HCT116 (cell line): ENCODE data around the gene LRIG1. TPM values are rescaled to one million over a fixed set of nuclear protein-coding genes. Genes with fewer than 3 reads are reported as not detected.

ENCODE experiments used
- ATAC-seq: fragments of 200-7000 bp; cut with Tn5 transposase; 2 replicates; pipeline ENCODE4 v1.9.1; 2020; ENCODE audit warnings: mild to moderate bottlenecking, moderate library complexity
- BruUV-seq: library from RNA; stranded (reverse); fragments of 400-500 nt; replicated peaks from 2 replicates; lab custom pipeline; 2021; lab: Mats Ljungman, UMichigan
- CTCF ChIA-PET: fragments of 300-600 bp; sonication (Branson Sonifier 250); formaldehyde crosslinking; loops from one replicate; lab custom pipeline; 2021; ENCODE audit warnings: antibody characterized with exemption; lab: Charles Lee
- POLR2A ChIA-PET: fragments of 300-600, 350-600 bp; sonication (Branson Sonifier 250); formaldehyde crosslinking; loops from one replicate; lab custom pipeline; 2021; ENCODE audit warnings: antibody characterized with exemption; lab: Charles Lee
- RAD21 ChIA-PET, 2 experiments: fragments of 300-600 bp; sonication (Branson Sonifier 250); formaldehyde crosslinking; loops; one replicate each; lab custom pipeline; 2023; ENCODE audit warnings: low total read pairs in 2 of 2; ENCODE audit not compliant: uncharacterized antibody in 2 of 2, unreplicated experiment in 2 of 2, low non-redundant PET in 1 of 2; lab: Charles Lee
- DNase-seq: peaks from one replicate; pipeline ENCODE4 v3.0.0-alpha.2; 2010; ENCODE audit warnings: low read depth, low spot score
- H2AFZ ChIP-seq: fragments of 200-600 bp; shearing (Covaris generic), sonication (generic); 2 replicates; pipeline ENCODE4 v1.6.1; 2017; ENCODE audit warnings: low read depth, mixed run types, mixed read lengths, antibody characterized with exemption, low read length; ENCODE audit not compliant: poor library complexity, severe bottlenecking
- H3K27ac ChIP-seq: 2 replicates; pipeline ENCODE4 v1.5.1; 2012; ENCODE audit warnings: low read depth, low read length
- H3K27me3 ChIP-seq: fragments of 200-600 bp; sonication (generic); 2 replicates; pipeline ENCODE4 v1.6.1; 2016; ENCODE audit warnings: mixed run types, low read length, mixed read lengths; ENCODE audit not compliant: insufficient read depth
- H3K36me3 ChIP-seq, 2 experiments: fragments of 200-500 bp in 1 of 2; fragments of 200-600 bp in 1 of 2; sonication (Bioruptor generic) in 1 of 2; sonication (generic) in 1 of 2; 2 replicates each; pipeline versions ENCODE4 v1.5.1 to v1.6.1; 2014 to 2016; ENCODE audit warnings: low read length in 2 of 2, inconsistent platforms in 1 of 2, mixed read lengths in 1 of 2, mixed run types in 1 of 2; ENCODE audit not compliant: insufficient read depth in 2 of 2, control insufficient read depth in 1 of 2
- H3K4me1 ChIP-seq, 2 experiments: fragments of 200-600 bp in 1 of 2; sonication (generic) in 1 of 2; 2 replicates each; pipeline versions ENCODE4 v1.5.1 to v1.6.1; 2012 to 2017; ENCODE audit warnings: low read length in 2 of 2, inconsistent platforms in 1 of 2, mild to moderate bottlenecking in 1 of 2, mixed read lengths in 1 of 2, mixed run types in 1 of 2, moderate library complexity in 1 of 2; ENCODE audit not compliant: insufficient read depth in 2 of 2, control insufficient read depth in 1 of 2
- H3K4me2 ChIP-seq: fragments of 200-600 bp; sonication (generic); 2 replicates; pipeline ENCODE4 v1.6.1; 2017; ENCODE audit warnings: mixed run types, low read length, mixed read lengths
- H3K4me3 ChIP-seq, 2 experiments: fragments of 200-600 bp in 1 of 2; sonication (generic) in 1 of 2; replicated peaks in 1 of 2; 2 replicates each; pipeline ENCODE4 v1.5.1; 2011 to 2016; ENCODE audit warnings: low read length in 2 of 2, control low read depth in 1 of 2, low read depth in 1 of 2, mild to moderate bottlenecking in 1 of 2, mixed read lengths in 1 of 2, mixed run types in 1 of 2
- H3K79me2 ChIP-seq: fragments of 200-600 bp; sonication (generic); 2 replicates; pipeline ENCODE4 v1.6.1; 2017; ENCODE audit warnings: mild to moderate bottlenecking, mixed run types, low read length, moderate library complexity, mixed read lengths; ENCODE audit not compliant: insufficient read depth
- H3K9ac ChIP-seq: fragments of 200-600 bp; sonication (generic); 2 replicates; pipeline ENCODE4 v1.6.1; 2016; ENCODE audit warnings: low read length, mixed read lengths
- H3K9me2 ChIP-seq: fragments of 200-600 bp; sonication (generic), shearing (Covaris generic); 2 replicates; pipeline ENCODE4 v1.6.1; 2017; ENCODE audit warnings: mixed run types, mild to moderate bottlenecking, moderate library complexity; ENCODE audit not compliant: insufficient read depth
- H3K9me3 ChIP-seq, 2 experiments: fragments of 200-500 bp in 1 of 2; fragments of 200-600 bp in 1 of 2; sonication (Bioruptor generic) in 1 of 2; sonication (generic) in 1 of 2; 2 replicates each; pipeline ENCODE4 v1.6.1; 2014 to 2017; ENCODE audit warnings: low read length in 2 of 2, mixed read lengths in 2 of 2, inconsistent platforms in 1 of 2, low read depth in 1 of 2, mild to moderate bottlenecking in 1 of 2, mixed run types in 1 of 2, moderate library complexity in 1 of 2; ENCODE audit not compliant: control insufficient read depth in 1 of 2, insufficient read depth in 1 of 2
- H4K20me1 ChIP-seq: fragments of 200-600 bp; sonication (generic), shearing (Covaris generic); 2 replicates; pipeline ENCODE4 v1.6.1; 2017; ENCODE audit warnings: mixed run types, mild to moderate bottlenecking, moderate library complexity; ENCODE audit not compliant: insufficient read depth
- ATF3 ChIP-seq: IDR thresholded peaks from 2 replicates; pipeline ENCODE4 v1.6.1; 2012
- EGR1 ChIP-seq: IDR thresholded peaks from 2 replicates; pipeline ENCODE4 v1.6.1; 2012; ENCODE audit warnings: low read depth
- ELF1 ChIP-seq: IDR thresholded peaks from 2 replicates; pipeline ENCODE4 v1.6.1; 2012; ENCODE audit warnings: low read depth, borderline replicate concordance
- EZH2phosphoT487 ChIP-seq: fragments of 200-600 bp; IDR thresholded peaks from 2 replicates; pipeline ENCODE4 v1.6.1; 2018; ENCODE audit warnings: antibody characterized with exemption, borderline replicate concordance
- TCF7L2 ChIP-seq: IDR thresholded peaks from 2 replicates; pipeline ENCODE4 v1.7.0; 2011; ENCODE audit warnings: borderline replicate concordance, inconsistent platforms; ENCODE audit not compliant: insufficient read depth, insufficient read length; ENCODE audit errors: extremely low read depth
- intact Hi-C: fragments of 100-400 bp; cut with micrococcal nuclease; formaldehyde crosslinking; loops from 2 replicates; pipeline ENCODE4 v1.10.0; 2022
- total RNA-seq: library from RNA; stranded (reverse); gene quantifications from one replicate; pipeline ENCODE4 v1.2.1, GENCODE V29; 2021; ENCODE audit not compliant: unreplicated experiment
- TF ChIP-seq, protein P1 (sequence below): IDR thresholded peaks from 2 replicates; pipeline ENCODE4 v1.6.1; 2012; ENCODE audit warnings: low read depth

The LRIG1 gene
- total RNA-seq, 1 experiment from 2014 or later: 3.1 TPM

GRCh38 chr3:66496746-66497145 lies 4.1 kb downstream of the LRIG1 start:
- peaks cover 31% of the 10 kb centered on the region; the same call in 1 of the 2 replicates for H3K27me3 ChIP-seq
- ChIA-PET CTCF (no interaction called here), RAD21 (no interaction called here), POLR2A (no interaction called here)
- BruUV-seq: no TSS peak
- H3K27ac ChIP-seq: no peak overlapping the region
- H3K4me3 ChIP-seq: no peak overlapping the region
- H3K9me2 ChIP-seq: no peaks in the 10 kb centered on the region
- DNase-seq (no peak), ATAC-seq (no peak)
- intact Hi-C loops: no loop called here
- H2AFZ ChIP-seq: no peak overlapping the region
- H3K9ac ChIP-seq: no peak overlapping the region
- H3K4me1 ChIP-seq: peaks cover 0 to 11% of the 10 kb centered on the region in 2 experiments; a peak in 2 of 4 replicates
- no peaks in the 10 kb centered on the region for H3K79me2 ChIP-seq
- no peaks in the 10 kb centered on the region for H4K20me1 ChIP-seq
- no peaks in the 10 kb centered on the region for H3K9me3 ChIP-seq
- no peak overlapping the region for H3K4me2 ChIP-seq
- TF ChIP-seq EGR1 (no peak), TCF7L2 (no peak), ATF3 (no peak), ELF1 (no peak), EZH2phosphoT487 (no peak)
- TF ChIP-seq, protein P1, sequence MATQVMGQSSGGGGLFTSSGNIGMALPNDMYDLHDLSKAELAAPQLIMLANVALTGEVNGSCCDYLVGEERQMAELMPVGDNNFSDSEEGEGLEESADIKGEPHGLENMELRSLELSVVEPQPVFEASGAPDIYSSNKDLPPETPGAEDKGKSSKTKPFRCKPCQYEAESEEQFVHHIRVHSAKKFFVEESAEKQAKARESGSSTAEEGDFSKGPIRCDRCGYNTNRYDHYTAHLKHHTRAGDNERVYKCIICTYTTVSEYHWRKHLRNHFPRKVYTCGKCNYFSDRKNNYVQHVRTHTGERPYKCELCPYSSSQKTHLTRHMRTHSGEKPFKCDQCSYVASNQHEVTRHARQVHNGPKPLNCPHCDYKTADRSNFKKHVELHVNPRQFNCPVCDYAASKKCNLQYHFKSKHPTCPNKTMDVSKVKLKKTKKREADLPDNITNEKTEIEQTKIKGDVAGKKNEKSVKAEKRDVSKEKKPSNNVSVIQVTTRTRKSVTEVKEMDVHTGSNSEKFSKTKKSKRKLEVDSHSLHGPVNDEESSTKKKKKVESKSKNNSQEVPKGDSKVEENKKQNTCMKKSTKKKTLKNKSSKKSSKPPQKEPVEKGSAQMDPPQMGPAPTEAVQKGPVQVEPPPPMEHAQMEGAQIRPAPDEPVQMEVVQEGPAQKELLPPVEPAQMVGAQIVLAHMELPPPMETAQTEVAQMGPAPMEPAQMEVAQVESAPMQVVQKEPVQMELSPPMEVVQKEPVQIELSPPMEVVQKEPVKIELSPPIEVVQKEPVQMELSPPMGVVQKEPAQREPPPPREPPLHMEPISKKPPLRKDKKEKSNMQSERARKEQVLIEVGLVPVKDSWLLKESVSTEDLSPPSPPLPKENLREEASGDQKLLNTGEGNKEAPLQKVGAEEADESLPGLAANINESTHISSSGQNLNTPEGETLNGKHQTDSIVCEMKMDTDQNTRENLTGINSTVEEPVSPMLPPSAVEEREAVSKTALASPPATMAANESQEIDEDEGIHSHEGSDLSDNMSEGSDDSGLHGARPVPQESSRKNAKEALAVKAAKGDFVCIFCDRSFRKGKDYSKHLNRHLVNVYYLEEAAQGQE: no peak
- H3K36me3 ChIP-seq: no peaks in the 10 kb centered on the region
